Measurements from ENCODE around the gene PPP2R2C.

PPP2R2C gene

GRCh38 chr4:6295495-6295894 is 176.9 kb downstream of the PPP2R2C start:
- TF ChIP-seq REST (IDR thresholded peaks at IDR 0.05; ENCODE audit: insufficient replicate concordance, low read depth) (no peak), GABPA (IDR thresholded peaks at IDR 0.05; ENCODE audit: low read depth) (no peak)
- TF ChIP-seq, protein P1, sequence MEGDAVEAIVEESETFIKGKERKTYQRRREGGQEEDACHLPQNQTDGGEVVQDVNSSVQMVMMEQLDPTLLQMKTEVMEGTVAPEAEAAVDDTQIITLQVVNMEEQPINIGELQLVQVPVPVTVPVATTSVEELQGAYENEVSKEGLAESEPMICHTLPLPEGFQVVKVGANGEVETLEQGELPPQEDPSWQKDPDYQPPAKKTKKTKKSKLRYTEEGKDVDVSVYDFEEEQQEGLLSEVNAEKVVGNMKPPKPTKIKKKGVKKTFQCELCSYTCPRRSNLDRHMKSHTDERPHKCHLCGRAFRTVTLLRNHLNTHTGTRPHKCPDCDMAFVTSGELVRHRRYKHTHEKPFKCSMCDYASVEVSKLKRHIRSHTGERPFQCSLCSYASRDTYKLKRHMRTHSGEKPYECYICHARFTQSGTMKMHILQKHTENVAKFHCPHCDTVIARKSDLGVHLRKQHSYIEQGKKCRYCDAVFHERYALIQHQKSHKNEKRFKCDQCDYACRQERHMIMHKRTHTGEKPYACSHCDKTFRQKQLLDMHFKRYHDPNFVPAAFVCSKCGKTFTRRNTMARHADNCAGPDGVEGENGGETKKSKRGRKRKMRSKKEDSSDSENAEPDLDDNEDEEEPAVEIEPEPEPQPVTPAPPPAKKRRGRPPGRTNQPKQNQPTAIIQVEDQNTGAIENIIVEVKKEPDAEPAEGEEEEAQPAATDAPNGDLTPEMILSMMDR (IDR thresholded peaks at IDR 0.05; ENCODE audit: insufficient read depth, low read length) = no peak
- Histone ChIP-seq H3K27me3 (ENCODE audit: insufficient read depth, poor library complexity, severe bottlenecking) (no peaks in the 10 kb centered on the region), H3K4me3 (replicated peaks; ENCODE audit: insufficient read depth, low read length) (no peak overlapping the region), H3K27ac (replicated peaks) (no peak overlapping the region)
- no peak for DNase-seq (ENCODE audit: low read depth in 1 of 2, low spot score in 1 of 2)

DNA sequence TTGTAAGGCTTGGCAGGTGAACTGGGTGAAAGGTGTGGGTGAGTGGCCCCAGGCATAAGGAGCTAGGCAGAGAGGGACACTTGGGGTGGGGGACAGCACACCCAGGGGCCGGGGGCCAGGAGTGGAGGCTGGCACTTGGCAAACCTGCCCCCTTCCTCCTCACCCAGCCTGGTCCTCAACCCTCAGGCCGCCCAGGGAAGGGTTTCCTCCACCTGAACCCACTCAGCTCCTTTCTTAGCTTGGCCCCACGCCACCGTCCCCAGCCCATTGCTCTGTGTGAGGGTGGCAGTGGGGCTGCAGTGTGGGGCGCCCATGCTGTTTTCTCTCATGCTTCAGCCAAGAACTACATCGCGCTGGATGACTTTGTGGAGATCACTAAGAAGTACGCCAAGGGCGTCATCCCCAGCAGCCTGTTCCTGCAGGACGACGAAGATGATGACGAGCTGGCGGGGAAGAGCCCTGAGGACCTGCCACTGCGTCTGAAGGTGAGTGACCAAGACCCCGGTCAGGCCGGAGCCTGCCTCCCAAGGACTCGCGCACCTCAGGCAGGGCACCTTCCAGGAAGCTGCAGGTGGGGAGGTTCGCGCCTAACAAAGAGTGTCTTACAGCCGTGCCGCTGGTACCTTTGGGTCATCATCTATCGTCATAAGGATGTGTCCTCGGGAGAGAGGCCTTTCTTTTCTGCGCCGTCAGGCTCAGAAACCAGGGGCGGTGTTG is 177.6 kb downstream of the PPP2R2C start:
- no peak overlapping the region for H3K4me3 ChIP-seq (replicated peaks; ENCODE audit: insufficient read depth, low read length)
- no peaks in the 10 kb centered on the region for H3K27me3 ChIP-seq (ENCODE audit: insufficient read depth, poor library complexity, severe bottlenecking)
- no peak for DNase-seq (ENCODE audit: low read depth in 1 of 2, low spot score in 1 of 2)
- TF ChIP-seq GABPA (IDR thresholded peaks at IDR 0.05; ENCODE audit: low read depth) (no peak), REST (IDR thresholded peaks at IDR 0.05; ENCODE audit: insufficient replicate concordance, low read depth) (no peak), SPI1 (IDR thresholded peaks at IDR 0.05; ENCODE audit: borderline replicate concordance, low read depth) (no peak), POLR2AphosphoS5 (IDR thresholded peaks at IDR 0.05; ENCODE audit: low read depth) (no peak)
- TF ChIP-seq, protein P1 (IDR thresholded peaks at IDR 0.05; ENCODE audit: insufficient read depth, low read length) = no peak
- no peak overlapping the region for H3K27ac ChIP-seq (replicated peaks)

DNA sequence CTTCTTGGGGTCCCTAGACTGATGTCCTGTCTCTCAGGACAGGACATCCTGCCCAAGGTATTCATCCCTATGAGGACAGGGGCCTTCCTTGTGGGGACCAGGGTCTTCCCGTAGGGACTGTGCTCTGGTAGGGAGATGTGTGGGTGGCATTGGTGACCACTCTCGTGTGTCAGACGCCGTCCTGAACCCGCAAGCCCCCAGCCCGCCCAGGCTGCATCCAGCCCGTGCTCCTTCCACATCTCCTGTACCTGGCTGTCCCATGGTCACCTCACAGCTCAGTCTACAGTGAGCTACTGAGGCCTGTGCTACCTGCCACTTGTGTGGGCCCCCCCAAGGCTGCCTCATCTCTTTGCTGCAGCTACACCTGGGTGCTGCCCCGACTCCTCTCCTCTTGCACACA is 178.8 kb downstream of the PPP2R2C start:
- Histone ChIP-seq H3K27me3 (ENCODE audit: insufficient read depth, poor library complexity, severe bottlenecking) (no peaks in the 10 kb centered on the region), H3K27ac (replicated peaks) (no peak overlapping the region), H3K4me3 (replicated peaks; ENCODE audit: insufficient read depth, low read length) (no peak overlapping the region)
- DNase-seq (ENCODE audit: low read depth in 1 of 2, low spot score in 1 of 2) = no peak
- TF ChIP-seq GABPA (IDR thresholded peaks at IDR 0.05; ENCODE audit: low read depth) (no peak), REST (IDR thresholded peaks at IDR 0.05; ENCODE audit: insufficient replicate concordance, low read depth) (no peak), POLR2AphosphoS5 (IDR thresholded peaks at IDR 0.05; ENCODE audit: low read depth) (no peak), SPI1 (IDR thresholded peaks at IDR 0.05; ENCODE audit: borderline replicate concordance, low read depth) (no peak)
- TF ChIP-seq, protein P1 (IDR thresholded peaks at IDR 0.05; ENCODE audit: insufficient read depth, low read length) = no peak

All from HL-60 (cell line).